HFF-Myc (cell line): ENCODE results near the gene SLC16A3.

Experiments used
- DNase-seq: peaks from one replicate; pipeline ENCODE4 v3.0.0-alpha.2; 2011; ENCODE audit warnings: low read depth; ENCODE audit errors: extremely low read depth
- H3K4me3 ChIP-seq: replicated peaks from 2 replicates; pipeline ENCODE4 v1.5.1; 2011; ENCODE audit warnings: low read depth, mild to moderate bottlenecking, control low read depth, low read length
- TF ChIP-seq, protein P1 (sequence below): IDR thresholded peaks from 2 replicates; pipeline ENCODE4 v1.5.1; 2012; ENCODE audit warnings: mild to moderate bottlenecking, low read depth, low read length, control low read depth; ENCODE audit errors: missing control alignments

The SLC16A3 gene

DNA sequence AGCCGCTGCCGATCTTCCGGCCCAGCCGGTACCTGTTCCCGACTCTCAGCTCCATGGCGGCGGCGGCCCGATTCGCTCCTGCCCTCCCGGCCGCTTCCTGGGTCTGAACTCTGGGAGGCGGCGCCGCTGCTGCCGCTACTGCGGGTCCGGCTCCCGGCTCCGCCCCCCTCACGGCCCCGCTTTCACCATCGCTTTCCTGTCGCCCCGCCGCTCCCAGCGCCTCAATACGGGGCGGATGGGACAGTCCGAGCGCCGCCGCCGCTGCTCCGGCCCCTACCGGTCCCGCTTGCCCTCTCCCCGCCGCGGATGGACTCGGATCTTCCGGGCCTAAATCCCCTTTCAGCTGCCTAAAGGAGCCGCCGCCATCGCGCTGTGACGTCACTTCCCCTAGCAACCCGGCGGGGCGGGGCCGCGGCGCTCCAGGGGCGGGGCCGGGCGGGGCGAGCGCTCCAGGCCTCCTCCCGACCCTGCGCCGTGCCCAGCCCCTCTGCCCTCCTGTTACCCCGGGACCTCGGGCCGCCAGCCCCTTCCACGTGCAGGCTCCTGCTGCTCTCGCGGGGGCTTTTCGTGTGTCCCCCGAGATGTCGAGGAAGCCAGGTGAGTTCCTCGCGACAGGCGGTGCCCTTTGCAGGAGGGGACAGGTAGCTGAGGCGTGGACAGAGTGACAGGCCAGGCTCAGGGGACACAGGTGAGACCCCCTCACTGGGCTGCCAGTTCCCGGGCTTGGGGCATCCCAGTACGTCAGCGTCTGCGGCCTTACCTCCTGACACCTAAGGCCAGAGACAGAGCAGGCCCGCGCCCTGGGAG, 44.7 kb downstream of the SLC16A3 start, which contains the start of gene CSNK1D:
TSS of gene CSNK1D (minus strand) at position 374 of the 807 bp plus-strand sequence. CDS start at position 55, 319 bp downstream.
- DNase-seq, result no peak
- peak within 1 kb of the TSS; percentile 61 for H3K4me3 ChIP-seq
- TF ChIP-seq, protein P1, sequence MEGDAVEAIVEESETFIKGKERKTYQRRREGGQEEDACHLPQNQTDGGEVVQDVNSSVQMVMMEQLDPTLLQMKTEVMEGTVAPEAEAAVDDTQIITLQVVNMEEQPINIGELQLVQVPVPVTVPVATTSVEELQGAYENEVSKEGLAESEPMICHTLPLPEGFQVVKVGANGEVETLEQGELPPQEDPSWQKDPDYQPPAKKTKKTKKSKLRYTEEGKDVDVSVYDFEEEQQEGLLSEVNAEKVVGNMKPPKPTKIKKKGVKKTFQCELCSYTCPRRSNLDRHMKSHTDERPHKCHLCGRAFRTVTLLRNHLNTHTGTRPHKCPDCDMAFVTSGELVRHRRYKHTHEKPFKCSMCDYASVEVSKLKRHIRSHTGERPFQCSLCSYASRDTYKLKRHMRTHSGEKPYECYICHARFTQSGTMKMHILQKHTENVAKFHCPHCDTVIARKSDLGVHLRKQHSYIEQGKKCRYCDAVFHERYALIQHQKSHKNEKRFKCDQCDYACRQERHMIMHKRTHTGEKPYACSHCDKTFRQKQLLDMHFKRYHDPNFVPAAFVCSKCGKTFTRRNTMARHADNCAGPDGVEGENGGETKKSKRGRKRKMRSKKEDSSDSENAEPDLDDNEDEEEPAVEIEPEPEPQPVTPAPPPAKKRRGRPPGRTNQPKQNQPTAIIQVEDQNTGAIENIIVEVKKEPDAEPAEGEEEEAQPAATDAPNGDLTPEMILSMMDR, result no peak

DNA sequence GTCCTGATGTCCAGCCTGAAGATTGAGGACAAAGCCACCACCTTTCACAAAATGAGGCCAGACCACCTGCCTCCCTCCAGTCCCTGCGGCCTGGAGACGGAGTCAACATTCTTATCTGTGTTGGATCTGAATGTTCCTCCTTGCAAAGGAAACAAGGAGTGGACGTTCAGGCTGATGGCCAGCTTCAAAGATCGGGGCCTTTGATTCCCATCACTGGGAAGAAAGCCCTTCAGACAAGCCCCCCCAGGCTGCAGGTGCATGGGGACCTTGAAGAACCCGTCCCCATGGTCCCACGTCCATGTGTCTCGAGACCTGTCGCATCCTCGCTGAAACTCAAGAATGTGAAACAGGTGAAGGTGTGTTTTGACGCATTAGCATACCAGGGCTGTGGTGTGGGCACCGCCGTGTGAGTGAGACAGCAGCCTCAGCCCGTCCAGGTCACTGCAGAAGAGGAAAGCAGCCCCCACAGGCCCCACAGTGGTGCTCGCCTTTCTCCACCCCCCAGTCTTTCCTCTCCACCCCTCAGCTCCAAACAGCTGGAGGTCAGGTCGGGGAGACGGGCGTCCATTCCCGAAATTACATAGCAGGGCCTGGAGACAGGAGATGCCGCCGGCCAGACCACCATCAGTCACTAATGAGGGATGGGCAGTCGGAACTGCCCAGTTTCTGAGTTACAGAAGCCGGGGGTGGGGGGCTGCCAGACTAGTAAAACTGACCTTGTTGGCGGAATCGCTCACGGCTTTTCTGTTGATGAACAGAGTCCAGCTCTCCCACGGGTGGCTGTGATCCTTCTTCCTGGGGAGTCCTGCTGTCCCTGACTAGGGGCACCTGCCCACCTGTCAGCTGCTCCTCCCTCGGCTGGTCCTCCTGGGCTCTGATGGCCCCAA, 45.5 kb downstream of the SLC16A3 start:
- TF ChIP-seq, protein P1, result no peak
- peak overlapping the region; percentile 61 for H3K4me3 ChIP-seq
- DNase-seq, result no peak

DNA sequence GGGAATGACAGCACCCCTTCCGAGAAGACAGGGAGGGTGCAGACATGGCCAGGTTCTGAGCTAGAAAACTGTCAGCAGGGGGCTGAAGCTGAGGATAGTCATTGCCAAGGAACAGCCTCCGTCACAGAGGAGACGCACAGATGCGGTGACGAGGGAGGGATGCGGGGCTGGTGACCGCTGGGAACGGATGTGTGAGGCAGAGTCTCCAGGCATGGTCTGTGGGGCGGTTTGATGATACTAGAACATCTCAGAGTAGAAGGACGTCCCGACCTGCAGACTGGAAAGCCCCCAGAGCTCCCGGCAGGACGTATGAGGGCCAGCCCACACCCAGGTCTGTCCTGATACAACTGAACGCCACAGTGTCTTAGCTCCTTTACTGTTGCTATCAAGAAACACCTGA, 46.5 kb downstream of the SLC16A3 start:
- TF ChIP-seq, protein P1, result no peak
- no peak for DNase-seq
- no peak overlapping the region for H3K4me3 ChIP-seq

DNA sequence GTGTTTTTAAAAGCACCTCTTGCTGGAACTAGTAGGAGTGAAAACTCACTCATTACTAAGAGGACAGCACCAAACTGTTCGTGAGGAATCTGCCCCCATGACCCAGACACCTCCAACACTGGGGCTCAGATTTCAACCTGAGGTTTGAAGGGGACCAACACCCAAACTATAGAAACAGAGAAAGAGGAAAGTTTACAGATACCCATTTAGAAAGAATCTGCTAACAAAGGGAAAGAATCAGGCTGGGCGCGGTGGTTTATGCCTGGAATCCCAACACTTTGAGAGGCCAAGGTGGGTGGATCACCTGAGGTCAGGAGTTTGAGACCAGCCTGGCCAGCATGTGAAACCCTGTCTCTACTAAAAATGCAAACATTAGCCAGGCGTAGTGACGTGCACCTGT, 48.1 kb downstream of the SLC16A3 start:
- H3K4me3 ChIP-seq, result no peak overlapping the region
- no peak for DNase-seq
- TF ChIP-seq, protein P1, result no peak

DNA sequence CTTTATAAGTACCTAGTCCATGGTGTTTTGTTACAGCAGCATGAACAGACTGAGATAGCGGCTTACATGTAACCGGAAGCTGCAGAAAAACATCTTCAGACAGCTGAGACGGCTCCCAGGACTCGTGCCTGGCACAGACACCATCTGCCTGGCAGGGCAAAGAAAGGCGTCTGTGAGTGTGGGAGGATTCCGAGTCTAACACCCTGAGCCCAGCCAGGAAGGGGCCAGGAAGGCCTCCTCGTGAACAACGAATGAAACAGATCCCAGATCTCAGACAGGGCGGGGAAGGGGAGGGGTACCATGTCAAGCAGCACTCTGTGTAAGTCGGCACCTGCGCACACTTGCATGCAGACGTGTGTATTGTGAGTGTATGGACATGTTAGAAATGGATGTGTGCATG, 49.0 kb downstream of the SLC16A3 start:
- TF ChIP-seq, protein P1, result no peak
- H3K4me3 ChIP-seq, result no peak overlapping the region
- DNase-seq, result no peak

DNA sequence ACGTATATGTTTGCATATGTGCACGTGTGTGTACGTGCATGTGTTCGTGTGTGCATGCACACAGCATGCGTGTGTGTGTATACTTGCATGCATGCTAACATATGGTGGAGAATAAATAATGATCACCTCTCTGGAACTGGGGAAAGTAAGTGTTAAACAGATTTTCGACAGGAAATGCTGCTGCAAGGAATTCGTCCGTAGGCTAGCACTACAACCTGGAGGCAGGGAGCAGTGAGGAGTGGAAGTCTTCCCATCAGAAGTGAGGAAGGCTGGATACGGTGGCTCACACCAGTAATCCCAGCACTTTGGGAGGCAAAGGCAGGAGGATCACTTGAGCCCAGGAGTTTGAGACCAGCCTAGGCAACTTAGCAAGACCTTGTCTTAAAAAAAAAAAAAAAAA, 49.5 kb downstream of the SLC16A3 start:
- TF ChIP-seq, protein P1, result no peak

More for the DNA sequence above, 49.5 kb downstream of the SLC16A3 start:
- H3K4me3 ChIP-seq, result no peak overlapping the region
- DNase-seq, result no peak
